NB4 (cell line): Measurements from ENCODE around the gene DDX17.

ENCODE experiments used
- MAX ChIP-seq: IDR thresholded peaks from 2 replicates; pipeline ENCODE4 v1.6.1; 2011; ENCODE audit warnings: low read depth, low read length
- MYC ChIP-seq: IDR thresholded peaks from 2 replicates; pipeline ENCODE4 v1.6.1; 2011; ENCODE audit warnings: low read depth, low read length
- POLR2A ChIP-seq: IDR thresholded peaks from 2 replicates; pipeline ENCODE4 v1.6.1; 2011; ENCODE audit warnings: mild to moderate bottlenecking; ENCODE audit not compliant: insufficient read length; ENCODE audit errors: extremely low read depth
- TF ChIP-seq, protein P1 (sequence below): IDR thresholded peaks from one replicate; pipeline ENCODE4 v1.5.1; 2012; ENCODE audit warnings: low read depth, low read length

- TF ChIP-seq, protein P1, sequence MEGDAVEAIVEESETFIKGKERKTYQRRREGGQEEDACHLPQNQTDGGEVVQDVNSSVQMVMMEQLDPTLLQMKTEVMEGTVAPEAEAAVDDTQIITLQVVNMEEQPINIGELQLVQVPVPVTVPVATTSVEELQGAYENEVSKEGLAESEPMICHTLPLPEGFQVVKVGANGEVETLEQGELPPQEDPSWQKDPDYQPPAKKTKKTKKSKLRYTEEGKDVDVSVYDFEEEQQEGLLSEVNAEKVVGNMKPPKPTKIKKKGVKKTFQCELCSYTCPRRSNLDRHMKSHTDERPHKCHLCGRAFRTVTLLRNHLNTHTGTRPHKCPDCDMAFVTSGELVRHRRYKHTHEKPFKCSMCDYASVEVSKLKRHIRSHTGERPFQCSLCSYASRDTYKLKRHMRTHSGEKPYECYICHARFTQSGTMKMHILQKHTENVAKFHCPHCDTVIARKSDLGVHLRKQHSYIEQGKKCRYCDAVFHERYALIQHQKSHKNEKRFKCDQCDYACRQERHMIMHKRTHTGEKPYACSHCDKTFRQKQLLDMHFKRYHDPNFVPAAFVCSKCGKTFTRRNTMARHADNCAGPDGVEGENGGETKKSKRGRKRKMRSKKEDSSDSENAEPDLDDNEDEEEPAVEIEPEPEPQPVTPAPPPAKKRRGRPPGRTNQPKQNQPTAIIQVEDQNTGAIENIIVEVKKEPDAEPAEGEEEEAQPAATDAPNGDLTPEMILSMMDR, result no peak
- TF ChIP-seq POLR2A (no peak), MAX (no peak), MYC (no peak)
Measured at GRCh38 chr22:38523029-38523428, 16.9 kb upstream of the DDX17 start.
